Progenitor cell of endocrine pancreas (in vitro differentiated cells): ENCODE results near the gene RNF144B. TPM values are rescaled to one million over a fixed set of nuclear protein-coding genes. Genes with fewer than 3 reads are reported as not detected.

Experiments used
- DNase-seq: peaks from one replicate; pipeline ENCODE4 v3.0.0; 2021; ENCODE audit warnings: low spot score; ENCODE audit not compliant: unreplicated experiment
- H3K27ac Mint-ChIP-seq: 2 replicates; pipeline ENCODE4 v1.8.0; 2021; ENCODE audit warnings: mild to moderate bottlenecking, moderate library complexity, mixed read lengths
- H3K27me3 Mint-ChIP-seq: 2 replicates; pipeline ENCODE4 v1.8.0; 2021; ENCODE audit warnings: mixed read lengths
- H3K36me3 Mint-ChIP-seq: 2 replicates; pipeline ENCODE4 v1.8.0; 2022; ENCODE audit warnings: mixed read lengths; ENCODE audit not compliant: insufficient read depth
- H3K4me1 Mint-ChIP-seq: 2 replicates; pipeline ENCODE4 v1.8.0; 2021; ENCODE audit warnings: low read depth, mixed read lengths
- H3K4me3 Mint-ChIP-seq: 2 replicates; pipeline ENCODE4 v1.8.0; 2021; ENCODE audit warnings: low read depth, mild to moderate bottlenecking, moderate library complexity, mixed read lengths
- H3K9me3 Mint-ChIP-seq: 2 replicates; pipeline ENCODE4 v1.8.0; 2021; ENCODE audit warnings: low read depth, mixed read lengths
- total RNA-seq: library from RNA; stranded (reverse); gene quantifications from 2 replicates; pipeline ENCODE4 v1.2.1, GENCODE V29; 2021
- TF ChIP-seq, protein P1 (sequence below): fragments of 200-600 bp; sonication (generic); IDR thresholded peaks from one replicate; pipeline ENCODE4 v1.5.0; 2021; ENCODE audit warnings: antibody characterized with exemption, mild to moderate bottlenecking; ENCODE audit not compliant: unreplicated experiment

The RNF144B gene
- total RNA-seq, 1 donor from 2014 or later: 3.1 TPM

DNA sequence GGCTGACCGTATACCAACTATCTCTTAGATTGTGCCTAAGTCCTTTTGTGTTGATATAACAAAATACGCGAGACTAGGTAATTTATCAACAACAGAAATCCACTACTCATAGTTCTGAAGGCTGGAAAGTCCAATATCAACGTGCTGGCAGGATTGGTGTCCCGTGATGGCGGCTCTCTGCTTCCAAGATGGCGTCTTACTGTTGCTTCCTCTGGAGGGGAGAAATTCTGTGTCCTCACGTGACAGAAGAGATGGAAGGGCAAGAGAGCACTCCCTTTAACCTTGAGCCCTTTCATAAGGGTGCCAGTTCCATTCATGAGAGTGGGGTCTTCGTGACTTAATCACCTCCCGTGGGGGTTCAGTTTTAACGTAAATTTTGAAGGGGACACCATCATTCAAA, 28.1 kb downstream of the RNF144B start:
- H3K4me3 Mint-ChIP-seq: no peak overlapping the region
- H3K9me3 Mint-ChIP-seq: peaks cover 6% of the 10 kb centered on the region
- no peaks in the 10 kb centered on the region for H3K4me1 Mint-ChIP-seq
- no peaks in the 10 kb centered on the region for H3K36me3 Mint-ChIP-seq
- H3K27me3 Mint-ChIP-seq: no peaks in the 10 kb centered on the region
- DNase-seq: no peak
- no peak overlapping the region for H3K27ac Mint-ChIP-seq
- TF ChIP-seq, protein P1, sequence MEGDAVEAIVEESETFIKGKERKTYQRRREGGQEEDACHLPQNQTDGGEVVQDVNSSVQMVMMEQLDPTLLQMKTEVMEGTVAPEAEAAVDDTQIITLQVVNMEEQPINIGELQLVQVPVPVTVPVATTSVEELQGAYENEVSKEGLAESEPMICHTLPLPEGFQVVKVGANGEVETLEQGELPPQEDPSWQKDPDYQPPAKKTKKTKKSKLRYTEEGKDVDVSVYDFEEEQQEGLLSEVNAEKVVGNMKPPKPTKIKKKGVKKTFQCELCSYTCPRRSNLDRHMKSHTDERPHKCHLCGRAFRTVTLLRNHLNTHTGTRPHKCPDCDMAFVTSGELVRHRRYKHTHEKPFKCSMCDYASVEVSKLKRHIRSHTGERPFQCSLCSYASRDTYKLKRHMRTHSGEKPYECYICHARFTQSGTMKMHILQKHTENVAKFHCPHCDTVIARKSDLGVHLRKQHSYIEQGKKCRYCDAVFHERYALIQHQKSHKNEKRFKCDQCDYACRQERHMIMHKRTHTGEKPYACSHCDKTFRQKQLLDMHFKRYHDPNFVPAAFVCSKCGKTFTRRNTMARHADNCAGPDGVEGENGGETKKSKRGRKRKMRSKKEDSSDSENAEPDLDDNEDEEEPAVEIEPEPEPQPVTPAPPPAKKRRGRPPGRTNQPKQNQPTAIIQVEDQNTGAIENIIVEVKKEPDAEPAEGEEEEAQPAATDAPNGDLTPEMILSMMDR: no peak

GRCh38 chr6:18415671-18416340, 28.7 kb downstream of the RNF144B start:
- H3K9me3 Mint-ChIP-seq: peaks cover 6% of the 10 kb centered on the region
- no peak overlapping the region for H3K27ac Mint-ChIP-seq
- H3K4me3 Mint-ChIP-seq: no peak overlapping the region
- DNase-seq: no peak
- no peaks in the 10 kb centered on the region for H3K27me3 Mint-ChIP-seq
- TF ChIP-seq, protein P1: no peak
- H3K4me1 Mint-ChIP-seq: no peaks in the 10 kb centered on the region
- H3K36me3 Mint-ChIP-seq: no peaks in the 10 kb centered on the region

- Mint-ChIP-seq H3K27me3 (no peaks in the 10 kb centered on the region), H3K4me1 (no peaks in the 10 kb centered on the region), H3K9me3 (peaks cover 6% of the 10 kb centered on the region), H3K36me3 (no peaks in the 10 kb centered on the region), H3K4me3 (no peak overlapping the region), H3K27ac (no peak overlapping the region)
- TF ChIP-seq, protein P1: no peak
- DNase-seq: no peak
Measured at GRCh38 chr6:18416341-18416679, 29.2 kb downstream of the RNF144B start.

DNA sequence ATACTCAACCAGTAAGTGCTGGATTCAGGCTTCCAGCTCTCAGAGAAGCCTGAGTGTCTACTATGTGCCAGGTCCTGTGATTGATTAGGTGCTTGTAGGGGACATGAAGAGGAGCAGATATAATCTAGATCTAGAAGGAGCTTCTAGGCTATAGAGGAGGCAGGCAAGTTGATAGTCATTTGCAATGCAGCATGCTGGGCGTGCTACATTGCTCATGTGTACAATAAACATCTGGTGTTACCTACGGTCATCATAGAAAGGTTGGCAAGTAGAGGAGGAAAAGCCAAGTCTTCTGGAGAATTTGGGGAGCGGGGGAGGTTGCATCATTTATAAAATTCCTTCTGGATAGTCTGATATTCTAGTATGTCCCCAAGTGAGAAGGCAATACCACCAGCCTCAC, 33.2 kb downstream of the RNF144B start:
- Mint-ChIP-seq H3K4me3 (no peak overlapping the region), H3K36me3 (no peaks in the 10 kb centered on the region), H3K9me3 (peaks cover 6% of the 10 kb centered on the region), H3K27me3 (no peaks in the 10 kb centered on the region), H3K27ac (no peak overlapping the region), H3K4me1 (peaks cover 6% of the 10 kb centered on the region)
- TF ChIP-seq, protein P1: no peak
- no peak for DNase-seq

DNA sequence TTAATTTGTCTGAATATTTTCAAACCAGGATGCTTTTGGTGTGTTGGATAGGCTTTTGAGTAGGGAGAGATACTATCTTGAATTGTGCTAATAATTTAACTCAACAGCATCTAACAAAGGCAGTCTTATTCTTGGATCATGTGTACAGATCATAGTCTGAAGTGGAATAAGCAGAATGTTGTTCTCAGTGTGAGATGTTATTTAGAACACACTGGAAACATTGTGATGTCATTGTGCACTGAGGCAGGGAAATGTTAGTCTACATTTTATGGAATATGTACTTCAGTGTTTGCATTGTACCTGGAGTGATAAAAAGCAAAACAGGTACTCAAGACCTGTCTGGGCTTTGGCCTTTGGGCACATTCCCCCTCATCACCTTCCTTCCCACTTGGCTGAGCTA, 35.0 kb downstream of the RNF144B start:
- Mint-ChIP-seq H3K36me3 (no peaks in the 10 kb centered on the region), H3K4me1 (peaks cover 8% of the 10 kb centered on the region), H3K9me3 (peaks cover 3% of the 10 kb centered on the region), H3K4me3 (no peak overlapping the region), H3K27ac (no peak overlapping the region), H3K27me3 (no peaks in the 10 kb centered on the region)
- DNase-seq: no peak
- TF ChIP-seq, protein P1: no peak
